ENCODE data around the gene ZDHHC13.
"Not testable (repeated sequence)": the region's sequence is repeated elsewhere in the genome, so short reads cannot be mapped to it uniquely, and the experiment has no call there.

ZDHHC13 gene

DNA sequence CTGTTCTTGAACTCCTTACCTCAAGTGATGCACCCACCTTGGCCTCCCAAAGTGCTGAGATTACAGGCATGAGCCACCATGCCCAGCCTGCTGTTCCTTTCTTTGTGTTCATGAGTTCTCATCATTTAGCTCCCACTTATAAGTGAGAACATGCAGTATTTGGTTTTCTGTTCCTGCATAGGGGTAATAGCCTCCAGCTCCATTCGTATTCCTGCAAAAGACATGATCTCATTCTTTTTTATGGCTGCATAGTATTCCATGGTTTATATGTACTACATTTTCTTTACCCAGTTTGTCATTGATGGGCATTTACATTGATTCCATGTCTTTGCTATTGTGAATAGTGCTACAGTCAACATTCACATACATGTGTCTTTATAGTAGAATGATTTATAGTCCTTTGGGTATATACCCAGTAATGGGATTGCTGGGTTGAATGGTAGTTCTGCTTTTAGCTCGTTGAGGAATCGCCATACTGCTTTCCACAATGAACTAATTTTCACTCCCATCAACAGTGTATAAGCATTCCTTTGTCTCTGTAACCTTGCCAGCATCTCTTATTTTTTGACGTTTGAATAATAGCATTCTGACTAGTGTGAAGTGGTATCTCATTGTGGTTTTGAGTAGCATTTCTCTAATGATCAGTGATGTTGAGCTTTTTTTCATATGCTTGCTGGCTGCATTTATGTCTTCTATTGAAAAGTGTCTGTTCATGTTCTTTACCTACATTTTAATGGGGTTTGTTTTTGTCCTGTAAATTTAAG, 9.8 kb downstream of the ZDHHC13 start:
- not testable (repeated sequence) for H3K9me3 ChIP-seq (ENCODE audit: insufficient read depth, low read depth, low read length); H3K9ac ChIP-seq (ENCODE audit: low read length); H3K4me3 ChIP-seq (ENCODE audit: low read depth, low read length); H3K14ac ChIP-seq (ENCODE audit: low read length); H2BK12ac ChIP-seq (ENCODE audit: low read length); H2AK5ac ChIP-seq (ENCODE audit: low read length); H4K12ac ChIP-seq (ENCODE audit: low read depth, low read length); H3K79me1 ChIP-seq (ENCODE audit: low read length); H3K4ac ChIP-seq (ENCODE audit: low read depth, low read length); H3K27me3 ChIP-seq (ENCODE audit: insufficient read depth, low read length); H3K4me2 ChIP-seq (ENCODE audit: low read length); H3K27ac ChIP-seq (ENCODE audit: low read depth, low read length); H2AFZ ChIP-seq (ENCODE audit: insufficient read depth, low read length, poor library complexity); H4K8ac ChIP-seq (ENCODE audit: low read depth, low read length); H4K91ac ChIP-seq (ENCODE audit: low read depth, low read length); H3K36me3 ChIP-seq (ENCODE audit: control insufficient read depth in 1 of 2, insufficient read depth in 2 of 2, low read length in 2 of 2); H2BK120ac ChIP-seq (ENCODE audit: insufficient read depth, low read length, poor library complexity); H3K23ac ChIP-seq (ENCODE audit: low read length); H3K79me2 ChIP-seq (ENCODE audit: control insufficient read depth, insufficient read depth, low read length, poor library complexity); H2BK5ac ChIP-seq (ENCODE audit: low read depth, low read length, poor library complexity); H3K18ac ChIP-seq (ENCODE audit: low read length); H3K4me1 ChIP-seq (ENCODE audit: control insufficient read depth in 1 of 2, insufficient read depth in 2 of 2, low read length in 2 of 2)
- peak; percentile 24 to 60 for DNase-seq
- no CpG with 5 or more reads among the region's 4 CpGs for WGBS (ENCODE audit: extremely low coverage, insufficient coverage, insufficient read length)

DNA sequence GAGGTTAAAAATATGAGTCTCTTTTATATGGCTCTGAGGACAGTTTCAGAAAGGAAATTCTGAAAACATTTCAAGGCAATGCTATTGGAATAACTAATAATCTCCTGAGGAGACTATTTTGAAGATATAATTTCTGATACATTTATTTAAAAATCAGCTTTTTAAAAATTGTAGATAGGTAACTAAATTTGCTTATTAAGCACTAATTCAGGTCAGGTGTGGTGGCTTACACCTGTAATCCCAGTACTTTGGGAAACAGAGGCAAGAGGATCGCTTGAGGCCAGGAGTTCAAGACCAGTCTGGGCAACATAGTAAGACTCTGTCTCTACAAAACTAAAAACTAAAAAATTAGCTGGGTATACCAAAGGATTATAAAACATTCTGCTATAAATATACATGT, 17.0 kb downstream of the ZDHHC13 start:
- H3K79me1 ChIP-seq (ENCODE audit: low read length): no peaks in the 10 kb centered on the region
- H3K9me3 ChIP-seq (ENCODE audit: insufficient read depth, low read depth, low read length): no peaks in the 10 kb centered on the region
- no peak overlapping the region for H3K4me3 ChIP-seq (ENCODE audit: low read depth, low read length)
- H4K8ac ChIP-seq (ENCODE audit: low read depth, low read length): no peak overlapping the region
- no peak overlapping the region for H2BK12ac ChIP-seq (ENCODE audit: low read length)
- no peak overlapping the region for H3K9ac ChIP-seq (ENCODE audit: low read length)
- no peak overlapping the region for H3K4me2 ChIP-seq (ENCODE audit: low read length)
- H2AFZ ChIP-seq (ENCODE audit: insufficient read depth, low read length, poor library complexity): no peak overlapping the region
- H3K79me2 ChIP-seq (ENCODE audit: control insufficient read depth, insufficient read depth, low read length, poor library complexity): no peaks in the 10 kb centered on the region
- no peak overlapping the region for H3K4ac ChIP-seq (ENCODE audit: low read depth, low read length)
- WGBS (ENCODE audit: extremely low coverage, insufficient coverage, insufficient read length): no CpG with 5 or more reads among the region's 1 CpG
- no peak overlapping the region for H2BK5ac ChIP-seq (ENCODE audit: low read depth, low read length, poor library complexity)
- DNase-seq: no peak
- no peaks in the 10 kb centered on the region for H3K27me3 ChIP-seq (ENCODE audit: insufficient read depth, low read length)
- H3K27ac ChIP-seq (ENCODE audit: low read depth, low read length): no peak overlapping the region
- H4K12ac ChIP-seq (ENCODE audit: low read depth, low read length): no peak overlapping the region
- H3K4me1 ChIP-seq (ENCODE audit: control insufficient read depth in 1 of 2, insufficient read depth in 2 of 2, low read length in 2 of 2): no peaks in the 10 kb centered on the region
- H2BK120ac ChIP-seq (ENCODE audit: insufficient read depth, low read length, poor library complexity): no peak overlapping the region
- no peak overlapping the region for H3K14ac ChIP-seq (ENCODE audit: low read length)
- H4K91ac ChIP-seq (ENCODE audit: low read depth, low read length): no peak overlapping the region
- peaks cover 0 to 6% of the 10 kb centered on the region in 2 experiments for H3K36me3 ChIP-seq (ENCODE audit: control insufficient read depth in 1 of 2, insufficient read depth in 2 of 2, low read length in 2 of 2)
- no peak overlapping the region for H3K23ac ChIP-seq (ENCODE audit: low read length)
- H3K18ac ChIP-seq (ENCODE audit: low read length): no peak overlapping the region
- H2AK5ac ChIP-seq (ENCODE audit: low read length): no peak overlapping the region

DNA sequence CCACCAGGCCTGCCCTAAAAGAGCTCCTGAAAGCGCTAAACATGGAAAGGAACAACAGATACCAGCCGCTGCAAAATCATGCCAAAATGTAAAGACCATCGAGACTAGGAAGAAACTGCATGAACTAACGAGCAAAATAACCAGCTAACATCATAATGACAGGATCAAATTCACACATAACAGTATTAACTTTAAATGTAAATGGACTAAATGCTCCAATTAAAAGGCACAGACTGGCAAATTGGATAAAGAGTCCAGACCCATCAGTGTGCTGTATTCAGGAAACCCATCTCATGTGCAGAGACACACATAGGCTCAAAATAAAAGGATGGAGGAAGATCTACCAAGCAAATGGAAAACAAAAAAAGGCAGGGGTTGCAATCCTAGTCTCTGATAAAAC, 19.9 kb downstream of the ZDHHC13 start:
- not testable (repeated sequence) for H3K4me3 ChIP-seq (ENCODE audit: low read depth, low read length); H3K14ac ChIP-seq (ENCODE audit: low read length); H3K4me2 ChIP-seq (ENCODE audit: low read length); H3K9me3 ChIP-seq (ENCODE audit: insufficient read depth, low read depth, low read length); H3K4ac ChIP-seq (ENCODE audit: low read depth, low read length); H2AK5ac ChIP-seq (ENCODE audit: low read length); H3K18ac ChIP-seq (ENCODE audit: low read length); H3K79me2 ChIP-seq (ENCODE audit: control insufficient read depth, insufficient read depth, low read length, poor library complexity); H2BK12ac ChIP-seq (ENCODE audit: low read length); H3K9ac ChIP-seq (ENCODE audit: low read length); H2AFZ ChIP-seq (ENCODE audit: insufficient read depth, low read length, poor library complexity); DNase-seq; H3K4me1 ChIP-seq (ENCODE audit: control insufficient read depth in 1 of 2, insufficient read depth in 2 of 2, low read length in 2 of 2); H3K79me1 ChIP-seq (ENCODE audit: low read length); H3K27me3 ChIP-seq (ENCODE audit: insufficient read depth, low read length); H4K91ac ChIP-seq (ENCODE audit: low read depth, low read length); H2BK120ac ChIP-seq (ENCODE audit: insufficient read depth, low read length, poor library complexity); H3K23ac ChIP-seq (ENCODE audit: low read length); H2BK5ac ChIP-seq (ENCODE audit: low read depth, low read length, poor library complexity); H3K36me3 ChIP-seq (ENCODE audit: control insufficient read depth in 1 of 2, insufficient read depth in 2 of 2, low read length in 2 of 2); H4K12ac ChIP-seq (ENCODE audit: low read depth, low read length); H3K27ac ChIP-seq (ENCODE audit: low read depth, low read length); H4K8ac ChIP-seq (ENCODE audit: low read depth, low read length)
- WGBS (ENCODE audit: extremely low coverage, insufficient coverage, insufficient read length): no CpG with 5 or more reads among the region's 4 CpGs

DNA sequence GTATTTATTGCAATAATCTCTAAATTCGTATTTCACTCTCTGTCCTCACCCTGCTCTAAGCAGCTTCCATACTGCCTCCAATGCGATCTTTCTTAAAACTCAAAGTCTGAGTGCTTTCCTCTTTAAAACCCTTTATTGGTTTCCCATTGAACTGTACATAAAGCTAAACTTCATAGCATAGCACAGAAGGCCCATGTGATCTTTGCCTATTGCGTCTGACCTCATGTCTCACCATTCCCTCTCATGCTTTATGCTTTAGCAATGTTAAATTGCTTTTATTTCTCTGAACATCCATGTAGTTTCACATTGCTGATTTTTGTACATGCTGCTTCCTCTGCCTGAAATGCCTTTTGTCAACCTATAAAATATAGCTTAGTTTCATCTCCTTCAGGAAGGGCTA, 28.4 kb downstream of the ZDHHC13 start:
- Histone ChIP-seq H3K14ac (ENCODE audit: low read length) (no peak overlapping the region), H3K36me3 (ENCODE audit: control insufficient read depth in 1 of 2, insufficient read depth in 2 of 2, low read length in 2 of 2) (peaks cover 0 to 3% of the 10 kb centered on the region in 2 experiments)

More for the DNA sequence above, 28.4 kb downstream of the ZDHHC13 start:
- Histone ChIP-seq H2BK5ac (ENCODE audit: low read depth, low read length, poor library complexity) (no peak overlapping the region), H3K27me3 (ENCODE audit: insufficient read depth, low read length) (no peaks in the 10 kb centered on the region), H2AFZ (ENCODE audit: insufficient read depth, low read length, poor library complexity) (no peak overlapping the region), H3K4me2 (ENCODE audit: low read length) (no peak overlapping the region), H4K12ac (ENCODE audit: low read depth, low read length) (no peak overlapping the region), H4K91ac (ENCODE audit: low read depth, low read length) (no peak overlapping the region), H3K9ac (ENCODE audit: low read length) (no peak overlapping the region), H3K27ac (ENCODE audit: low read depth, low read length) (no peak overlapping the region), H3K9me3 (ENCODE audit: insufficient read depth, low read depth, low read length) (no peaks in the 10 kb centered on the region), H2BK120ac (ENCODE audit: insufficient read depth, low read length, poor library complexity) (no peak overlapping the region), H2BK12ac (ENCODE audit: low read length) (no peak overlapping the region), H2AK5ac (ENCODE audit: low read length) (no peak overlapping the region), H4K8ac (ENCODE audit: low read depth, low read length) (no peak overlapping the region), H3K4me3 (ENCODE audit: low read depth, low read length) (no peak overlapping the region), H3K23ac (ENCODE audit: low read length) (no peak overlapping the region), H3K79me2 (ENCODE audit: control insufficient read depth, insufficient read depth, low read length, poor library complexity) (no peaks in the 10 kb centered on the region), H3K4me1 (ENCODE audit: control insufficient read depth in 1 of 2, insufficient read depth in 2 of 2, low read length in 2 of 2) (no peaks in the 10 kb centered on the region), H3K4ac (ENCODE audit: low read depth, low read length) (no peak overlapping the region), H3K18ac (ENCODE audit: low read length) (no peak overlapping the region), H3K79me1 (ENCODE audit: low read length) (no peaks in the 10 kb centered on the region)
- WGBS (ENCODE audit: extremely low coverage, insufficient coverage, insufficient read length): no CpG with 5 or more reads among the region's 3 CpGs
- no peak for DNase-seq
